Activated B cell treated with CpG ODN at 0.5 μM for 24 hours (primary cell): ENCODE data around the gene CHN2. TPM values are rescaled to one million over a fixed set of nuclear protein-coding genes. Genes with fewer than 3 reads are reported as not detected.

ENCODE experiments used
- ATAC-seq: fragments of 200-7000 bp; cut with Tn5 transposase; one replicate; pipeline ENCODE4 v1.10.0; 2021; ENCODE audit warnings: low read depth, mild to moderate bottlenecking, moderate library complexity
- CTCF ChIA-PET: fragments of 350-600 bp; sonication (Branson Sonifier 250); formaldehyde crosslinking; loops from one replicate; lab custom pipeline; 2021; ENCODE audit warnings: antibody characterized with exemption; lab: Charles Lee
- POLR2A ChIA-PET: fragments of 350-600 bp; sonication (Branson Sonifier 250); formaldehyde crosslinking; loops from one replicate; lab custom pipeline; 2021; ENCODE audit warnings: antibody characterized with exemption; lab: Charles Lee
- DNase-seq: peaks from one replicate; pipeline ENCODE4 v3.0.0; 2022
- H3K27ac Mint-ChIP-seq: one replicate; pipeline ENCODE4 v1.8.0; 2020; ENCODE audit warnings: mixed read lengths
- H3K27me3 Mint-ChIP-seq: one replicate; pipeline ENCODE4 v1.8.0; 2021; ENCODE audit warnings: mixed read lengths
- H3K36me3 Mint-ChIP-seq: one replicate; pipeline ENCODE4 v1.8.0; 2021; ENCODE audit warnings: low read depth, mixed read lengths
- H3K4me1 Mint-ChIP-seq: one replicate; pipeline ENCODE4 v1.8.0; 2021; ENCODE audit warnings: mixed read lengths
- H3K4me3 Mint-ChIP-seq: one replicate; pipeline ENCODE4 v1.8.0; 2020; ENCODE audit warnings: mild to moderate bottlenecking, mixed read lengths
- H3K9me3 Mint-ChIP-seq: one replicate; pipeline ENCODE4 v1.8.0; 2020; ENCODE audit warnings: mixed read lengths
- CTCF ChIP-seq: fragments of 200-600 bp; IDR thresholded peaks from one replicate; pipeline ENCODE4 v1.8.0; 2022; ENCODE audit warnings: antibody characterized with exemption, mild to moderate bottlenecking
- intact Hi-C: fragments of 100-400 bp; cut with micrococcal nuclease; formaldehyde crosslinking; loops from one replicate; pipeline ENCODE4 v1.15.1; 2024
- total RNA-seq: library from RNA; stranded (reverse); gene quantifications from 2 replicates; pipeline ENCODE4 v1.2.3, GENCODE V29; 2022

Gene CHN2
- total RNA-seq, 1 donor from 2014 or later: 1.8 TPM

DNA sequence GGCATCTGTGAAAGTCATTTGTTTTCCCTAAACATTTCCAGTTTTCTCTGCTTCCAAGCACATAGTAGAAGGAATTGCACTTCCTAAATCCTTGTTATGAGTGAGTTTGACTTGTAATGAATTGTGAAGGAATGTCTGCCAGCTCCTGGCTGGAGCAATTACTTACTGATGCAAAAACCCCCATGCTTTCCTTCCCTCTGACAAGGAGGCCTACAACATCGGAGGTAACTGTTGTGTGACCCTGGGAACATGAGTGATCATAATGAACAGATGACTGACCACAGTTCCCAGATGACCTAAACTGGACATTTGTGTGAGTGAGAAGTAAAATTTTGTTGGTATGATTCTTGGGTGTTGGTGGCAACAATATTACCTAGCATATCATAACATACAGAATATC, 26.9 kb upstream of the CHN2 start:
- no peak for TF ChIP-seq CTCF
- Mint-ChIP-seq H3K4me3 (no peak overlapping the region), H3K9me3 (peaks cover 5% of the 10 kb centered on the region), H3K27ac (no peak overlapping the region), H3K27me3 (peaks cover 17% of the 10 kb centered on the region), H3K36me3 (no peaks in the 10 kb centered on the region), H3K4me1 (no peaks in the 10 kb centered on the region)
- no peak for DNase-seq
- no peak for ATAC-seq
- ChIA-PET POLR2A (no interaction called here), CTCF (no interaction called here)
- intact Hi-C loops: no loop called here

GRCh38 chr7:29170781-29171180, 23.8 kb upstream of the CHN2 start:
- CTCF ChIA-PET: no interaction called here
- Mint-ChIP-seq H3K27ac (no peak overlapping the region), H3K4me1 (no peaks in the 10 kb centered on the region), H3K27me3 (peaks cover 15% of the 10 kb centered on the region), H3K4me3 (no peak overlapping the region), H3K9me3 (peaks cover 2% of the 10 kb centered on the region), H3K36me3 (no peaks in the 10 kb centered on the region)
- ATAC-seq (no peak), DNase-seq (no peak)
- POLR2A ChIA-PET: no interaction called here
- intact Hi-C loops: no loop called here
- no peak for TF ChIP-seq CTCF

GRCh38 chr7:29173458-29173857, 21.1 kb upstream of the CHN2 start:
- CTCF ChIA-PET: no interaction called here
- Mint-ChIP-seq H3K9me3 (no peaks in the 10 kb centered on the region), H3K4me1 (no peaks in the 10 kb centered on the region), H3K36me3 (no peaks in the 10 kb centered on the region), H3K4me3 (no peak overlapping the region), H3K27ac (no peak overlapping the region), H3K27me3 (peaks cover 16% of the 10 kb centered on the region)
- POLR2A ChIA-PET: no interaction called here
- DNase-seq (no peak), ATAC-seq (no peak)
- TF ChIP-seq CTCF: no peak
- intact Hi-C loops: no loop called here

DNA sequence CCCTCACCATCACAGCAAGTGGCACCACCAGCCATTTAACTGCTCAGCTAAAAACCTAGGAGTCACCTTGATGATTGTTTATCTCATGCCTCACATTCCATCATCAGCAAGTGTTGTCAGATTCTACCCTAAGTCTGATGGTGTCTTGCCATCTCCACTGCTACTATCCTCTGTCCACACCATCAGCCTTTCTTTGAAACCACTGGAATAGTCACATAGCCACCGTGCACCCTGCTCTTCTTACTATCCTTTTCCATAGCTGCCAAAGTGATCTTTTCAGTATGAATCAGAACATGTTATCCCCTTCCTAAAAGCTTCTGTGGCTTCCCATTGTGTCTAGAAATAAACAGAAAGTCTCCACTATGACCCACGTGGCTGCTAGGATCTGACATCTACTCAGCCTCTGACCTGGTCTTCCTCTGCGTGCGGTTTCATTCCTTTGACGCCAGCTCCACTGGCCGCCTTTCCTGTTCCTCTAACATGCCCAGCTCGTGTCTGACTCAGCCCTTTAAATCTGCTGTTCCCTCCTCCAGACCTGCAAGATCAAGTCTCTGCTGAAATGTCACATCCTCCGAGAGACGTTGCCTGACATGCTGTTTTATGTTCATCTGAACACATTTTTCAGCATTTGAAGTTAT, 16.5 kb upstream of the CHN2 start:
- no peak for TF ChIP-seq CTCF
- no peaks in the 10 kb centered on the region for H3K36me3 Mint-ChIP-seq
- CTCF ChIA-PET: no interaction called here
- no peaks in the 10 kb centered on the region for H3K4me1 Mint-ChIP-seq
- no peaks in the 10 kb centered on the region for H3K9me3 Mint-ChIP-seq
- H3K27me3 Mint-ChIP-seq: peaks cover 8% of the 10 kb centered on the region
- DNase-seq (no peak), ATAC-seq (no peak)
- no peak overlapping the region for H3K27ac Mint-ChIP-seq
- intact Hi-C loops: no loop called here
- H3K4me3 Mint-ChIP-seq: no peak overlapping the region
- POLR2A ChIA-PET: no interaction called here

GRCh38 chr7:29179115-29179514, 15.5 kb upstream of the CHN2 start:
- ATAC-seq: no peak
- no peak overlapping the region for H3K4me3 Mint-ChIP-seq
- TF ChIP-seq CTCF: no peak
- no peak overlapping the region for H3K27ac Mint-ChIP-seq
- no peak for DNase-seq
- no peaks in the 10 kb centered on the region for H3K36me3 Mint-ChIP-seq
- H3K27me3 Mint-ChIP-seq: peaks cover 8% of the 10 kb centered on the region
- intact Hi-C loops: no loop called here
- no peaks in the 10 kb centered on the region for H3K9me3 Mint-ChIP-seq
- CTCF ChIA-PET: no interaction called here
- POLR2A ChIA-PET: no interaction called here
- H3K4me1 Mint-ChIP-seq: no peaks in the 10 kb centered on the region
